G401 (cell line): ENCODE measurements around the gene MRC2. TPM values are rescaled to one million over a fixed set of nuclear protein-coding genes. Genes with fewer than 3 reads are reported as not detected.
A peak's percentile ranks its signal among the peaks of the same experiment; 100 is the strongest.
"Not testable (repeated sequence)": the region's sequence is repeated elsewhere in the genome, so short reads cannot be mapped to it uniquely, and the experiment has no call there.

Source experiments
- DNase-seq: peaks from one replicate; pipeline ENCODE4 v3.0.0-alpha.2; 2015; ENCODE audit warnings: low spot score
- in situ Hi-C: cut with HindIII; loops from 2 replicates; pipeline ENCODE4 v1.10.0; 2016; ENCODE audit warnings: low sequenced_read_pairs, mixed read lengths
- total RNA-seq: library from RNA; depleted of rRNA; stranded (reverse); fragments of >200 nt; shearing (Covaris generic); gene quantifications from 2 replicates; pipeline ENCODE4 v1.2.3, GENCODE V29; 2014

The MRC2 gene
- total RNA-seq, 1 experiment from 2014 or later = 54.0 TPM

DNA sequence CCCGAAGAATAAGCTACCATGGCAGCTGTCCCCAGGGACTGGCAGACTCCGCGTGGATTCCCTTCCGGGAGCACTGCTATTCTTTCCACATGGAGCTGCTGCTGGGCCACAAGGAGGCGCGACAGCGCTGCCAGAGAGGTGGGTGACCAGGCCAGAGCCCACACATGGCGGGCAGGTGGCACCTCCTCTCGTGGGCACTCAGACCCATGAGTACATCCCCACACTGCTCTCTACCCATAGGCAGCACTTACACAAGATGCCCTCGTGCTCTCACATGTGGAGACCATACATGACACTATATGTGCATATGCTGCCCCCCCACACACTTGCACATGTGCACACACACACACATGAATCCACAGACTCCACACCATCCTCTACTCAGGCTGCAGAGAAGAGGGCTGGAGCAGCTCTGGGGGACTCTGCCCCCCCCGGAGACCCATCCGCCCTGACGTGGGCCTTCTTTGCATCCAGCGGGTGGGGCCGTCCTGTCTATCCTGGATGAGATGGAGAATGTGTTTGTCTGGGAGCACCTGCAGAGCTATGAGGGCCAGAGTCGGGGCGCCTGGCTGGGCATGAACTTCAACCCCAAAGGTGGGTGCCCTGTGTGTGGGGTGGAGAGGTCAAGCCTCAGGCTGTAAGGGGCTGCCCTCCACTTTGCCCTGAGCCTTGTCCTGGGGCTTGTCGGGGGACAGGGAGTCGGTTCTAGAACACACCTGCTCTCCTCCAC lies 62.9 kb downstream of the MRC2 start:
- no peak for DNase-seq
- in situ Hi-C loops = no loop called here

DNA sequence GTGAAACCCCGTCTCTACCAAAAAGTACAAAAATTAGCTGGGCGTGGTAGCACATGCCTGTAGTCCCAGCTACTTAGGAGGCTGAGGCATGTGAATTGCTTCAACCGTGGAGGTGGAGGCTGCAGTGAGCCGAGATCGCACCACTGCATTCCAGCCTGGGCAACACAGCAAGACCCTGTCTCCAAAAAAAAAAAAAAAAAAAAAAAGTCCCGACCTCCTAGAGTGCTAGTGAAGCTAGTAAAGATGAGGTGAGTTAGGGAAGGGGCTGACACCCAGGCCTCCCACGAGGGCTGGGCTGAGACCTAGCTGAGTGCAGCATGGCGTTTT lies 64.1 kb downstream of the MRC2 start:
- in situ Hi-C loops, DNase-seq: not testable (repeated sequence)

DNA sequence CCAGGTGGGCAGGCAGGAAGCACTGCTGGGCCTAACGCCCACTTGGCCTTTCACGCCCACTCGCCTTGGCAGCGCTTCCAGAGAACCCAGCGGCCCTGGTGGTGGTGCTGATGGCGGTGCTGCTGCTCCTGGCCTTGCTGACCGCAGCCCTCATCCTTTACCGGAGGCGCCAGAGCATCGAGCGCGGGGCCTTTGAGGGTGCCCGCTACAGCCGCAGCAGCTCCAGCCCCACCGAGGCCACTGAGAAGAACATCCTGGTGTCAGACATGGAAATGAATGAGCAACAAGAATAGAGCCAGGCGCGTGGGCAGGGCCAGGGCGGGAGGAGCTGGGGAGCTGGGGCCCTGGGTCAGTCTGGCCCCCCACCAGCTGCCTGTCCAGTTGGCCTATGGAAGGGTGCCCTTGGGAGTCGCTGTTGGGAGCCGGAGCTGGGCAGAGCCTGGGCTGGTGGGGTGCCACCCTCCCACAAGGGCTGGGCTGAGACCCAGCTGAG lies 64.7 kb downstream of the MRC2 start:
- in situ Hi-C loops = no loop called here
- no peak for DNase-seq

DNA sequence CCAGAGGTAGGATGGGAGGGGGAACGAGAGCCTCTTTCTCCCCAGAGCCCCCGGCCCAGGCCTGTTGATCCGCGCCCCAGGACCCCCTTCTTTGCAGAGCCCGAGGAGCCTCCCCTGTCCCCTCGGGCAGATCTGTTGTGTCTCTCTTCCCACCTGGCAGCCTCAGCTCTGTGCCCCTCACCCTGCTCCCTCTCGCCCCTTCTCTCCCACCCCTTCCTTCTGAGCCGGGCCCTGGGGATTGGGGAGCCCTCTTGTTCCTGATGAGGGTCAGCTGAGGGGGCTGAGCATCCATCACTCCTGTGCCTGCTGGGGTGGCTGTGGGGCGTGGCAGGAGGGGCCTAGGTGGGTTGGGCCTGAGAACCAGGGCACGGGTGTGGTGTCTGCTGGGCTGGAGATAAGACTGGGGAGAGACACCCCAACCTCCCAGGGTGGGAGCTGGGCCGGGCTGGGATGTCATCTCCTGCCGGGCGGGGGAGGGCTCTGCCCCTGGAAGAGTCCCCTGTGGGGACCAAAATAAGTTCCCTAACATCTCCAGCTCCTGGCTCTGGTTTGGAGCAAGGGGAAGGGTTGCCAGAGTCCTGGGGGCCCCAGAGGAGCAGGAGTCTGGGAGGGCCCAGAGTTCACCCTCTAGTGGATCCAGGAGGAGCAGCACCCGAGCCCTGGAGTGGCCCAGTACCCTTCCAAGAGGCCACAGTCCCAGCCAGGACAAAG lies 65.4 kb downstream of the MRC2 start:
- DNase-seq = no peak
- in situ Hi-C loops = no loop called here

DNA sequence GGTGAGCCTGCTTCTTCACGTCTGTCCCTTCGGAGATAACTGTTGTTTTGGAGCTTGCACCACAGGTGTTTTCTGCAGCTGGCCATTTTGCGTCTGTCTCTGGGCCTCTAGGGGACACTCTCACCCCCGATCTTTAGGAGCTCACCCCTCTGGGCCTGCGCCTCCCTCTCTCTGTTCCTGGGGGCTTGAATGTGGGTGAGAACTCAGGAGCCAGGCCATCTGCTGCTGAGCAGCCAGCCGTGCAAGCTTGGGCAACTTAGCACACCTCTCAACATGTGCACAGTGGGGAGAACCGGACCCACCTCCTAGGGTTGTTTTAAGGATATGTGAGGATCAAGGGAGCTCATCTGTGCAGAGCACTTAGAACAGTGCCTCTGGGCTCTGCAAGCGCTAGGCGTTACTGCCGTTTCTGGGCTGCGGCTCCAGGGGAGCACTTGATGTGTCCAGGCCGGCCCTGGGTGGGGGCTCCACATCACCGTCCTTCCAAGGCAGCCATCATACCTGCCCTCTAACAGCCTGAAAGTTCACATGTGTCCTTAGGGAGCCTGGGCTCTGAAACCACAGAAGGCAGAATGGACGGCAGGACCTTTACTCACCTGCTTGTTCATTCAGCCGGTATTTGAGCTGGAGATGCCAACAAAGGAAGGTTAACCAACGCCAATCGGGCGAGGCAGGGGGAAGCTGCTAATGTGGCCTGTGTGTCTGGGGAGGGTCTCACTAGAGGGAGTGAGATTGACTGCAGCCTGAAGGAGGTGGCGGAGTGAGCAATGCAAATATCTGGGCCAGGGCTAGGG lies 66.3 kb downstream of the MRC2 start:
- in situ Hi-C loops = no loop called here

DNA sequence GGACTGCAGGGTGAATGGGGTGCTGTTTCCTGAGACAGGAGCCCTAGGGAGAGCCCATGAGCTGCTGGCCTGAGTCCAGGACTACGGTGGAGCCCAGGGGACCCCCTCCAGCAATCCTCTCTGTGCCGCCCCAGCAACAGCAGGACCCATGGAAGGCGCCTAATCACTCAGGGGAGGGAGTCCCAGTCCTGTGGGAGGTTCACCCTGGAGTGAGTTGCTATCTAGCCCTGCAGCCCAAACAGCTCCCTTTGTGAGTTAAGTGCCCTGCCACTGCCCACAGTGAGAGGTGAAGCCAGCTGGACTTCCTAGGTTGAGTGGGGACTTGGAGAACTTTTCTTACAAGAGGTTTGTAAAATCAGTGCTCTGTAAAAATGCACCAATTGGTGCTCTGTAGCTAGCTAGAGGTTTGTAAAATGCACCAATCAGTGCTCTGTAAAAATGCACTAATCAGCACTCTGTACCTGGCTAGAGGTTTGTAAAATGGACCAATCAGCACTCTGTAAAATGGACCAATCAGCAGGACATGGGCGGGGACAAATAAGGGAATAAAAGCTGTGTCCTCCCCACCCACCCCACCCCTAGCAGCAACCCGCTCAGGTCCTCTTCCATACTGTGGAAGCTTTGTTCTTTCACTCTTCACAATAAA lies 67.7 kb downstream of the MRC2 start:
- in situ Hi-C loops, DNase-seq: not testable (repeated sequence)

More for the DNA sequence above, 66.3 kb downstream of the MRC2 start:
- no peak for DNase-seq

DNA sequence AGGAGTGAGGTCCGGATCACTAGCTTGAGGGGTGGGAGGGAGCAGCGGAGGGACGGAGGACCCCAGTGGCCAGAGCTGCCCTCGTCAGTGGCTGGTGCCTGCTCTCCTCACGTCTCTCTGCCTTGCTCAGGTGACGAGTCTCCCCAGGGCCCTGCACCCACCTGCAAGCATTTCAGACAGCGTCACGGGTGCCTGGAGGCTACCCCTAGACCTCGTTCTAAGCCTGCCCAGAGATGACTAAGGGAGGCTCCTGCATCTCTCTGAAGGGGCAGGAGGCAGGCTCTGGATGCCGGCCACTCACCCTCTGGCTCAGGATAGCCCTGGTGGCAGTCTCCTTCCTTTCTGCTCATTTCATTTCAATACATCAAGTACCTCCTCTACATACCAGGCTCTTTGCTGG lies 68.8 kb downstream of the MRC2 start:
- in situ Hi-C loops = no loop called here

DNA sequence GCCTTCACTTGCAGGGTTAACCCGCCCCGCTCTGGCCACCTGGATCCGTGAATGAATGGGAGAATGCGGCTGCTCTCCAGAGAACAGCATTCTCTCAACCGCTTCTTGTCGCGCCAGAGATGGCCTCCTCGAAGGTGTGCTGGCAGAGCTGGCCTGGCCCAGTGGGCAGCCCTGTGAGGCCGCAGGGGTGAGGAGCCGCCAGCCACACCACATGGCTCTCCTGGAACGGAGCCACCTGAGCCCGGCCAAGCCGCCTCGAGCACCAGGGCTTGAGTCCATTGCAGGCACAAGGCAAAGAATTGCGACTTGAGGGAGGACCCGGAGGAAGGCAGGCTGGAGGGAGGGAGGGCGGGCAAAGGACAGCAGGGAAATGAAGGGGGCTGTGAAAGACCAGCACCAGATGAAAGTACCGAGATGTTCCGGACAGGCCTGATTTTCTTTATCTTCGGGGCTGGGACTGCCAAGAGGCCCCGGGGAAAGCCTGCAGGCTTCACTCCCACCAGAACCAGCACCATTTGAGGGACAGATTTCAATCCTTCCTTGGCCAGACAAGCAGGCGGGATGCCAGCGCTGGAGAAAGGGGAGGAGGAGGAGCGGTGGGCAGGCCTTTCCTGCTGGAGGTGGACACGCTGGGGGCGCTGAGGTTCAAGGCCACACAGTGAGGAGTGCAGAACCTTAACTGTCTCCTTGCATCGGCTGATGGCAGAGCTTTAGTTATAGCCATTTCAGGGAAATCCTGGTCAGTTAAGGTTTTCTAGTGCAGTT lies 69.4 kb downstream of the MRC2 start:
- peak; percentile 93 for DNase-seq
- in situ Hi-C loops = no loop called here

More for the DNA sequence above, 68.8 kb downstream of the MRC2 start:
- DNase-seq = no peak

DNA sequence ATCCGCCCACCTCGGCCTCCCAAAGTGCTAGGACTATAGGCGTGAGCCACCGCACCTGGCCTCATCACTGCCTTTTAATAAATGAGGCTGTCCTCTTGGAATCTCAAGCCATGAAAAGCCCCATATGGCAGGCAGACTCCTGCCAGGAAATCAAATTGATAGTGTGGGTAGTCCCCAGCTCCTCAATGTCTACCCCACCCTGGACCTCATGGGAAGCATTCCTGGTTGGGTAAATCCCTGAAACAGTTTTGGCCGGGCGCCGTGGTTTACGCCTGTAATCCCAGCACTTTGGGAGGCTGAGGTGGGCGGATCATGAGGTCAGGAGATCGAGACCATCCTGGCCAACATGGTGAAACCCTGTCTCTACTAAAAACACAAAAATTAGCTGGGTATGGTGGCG lies 71.0 kb downstream of the MRC2 start:
- in situ Hi-C loops = not testable (repeated sequence)

DNA sequence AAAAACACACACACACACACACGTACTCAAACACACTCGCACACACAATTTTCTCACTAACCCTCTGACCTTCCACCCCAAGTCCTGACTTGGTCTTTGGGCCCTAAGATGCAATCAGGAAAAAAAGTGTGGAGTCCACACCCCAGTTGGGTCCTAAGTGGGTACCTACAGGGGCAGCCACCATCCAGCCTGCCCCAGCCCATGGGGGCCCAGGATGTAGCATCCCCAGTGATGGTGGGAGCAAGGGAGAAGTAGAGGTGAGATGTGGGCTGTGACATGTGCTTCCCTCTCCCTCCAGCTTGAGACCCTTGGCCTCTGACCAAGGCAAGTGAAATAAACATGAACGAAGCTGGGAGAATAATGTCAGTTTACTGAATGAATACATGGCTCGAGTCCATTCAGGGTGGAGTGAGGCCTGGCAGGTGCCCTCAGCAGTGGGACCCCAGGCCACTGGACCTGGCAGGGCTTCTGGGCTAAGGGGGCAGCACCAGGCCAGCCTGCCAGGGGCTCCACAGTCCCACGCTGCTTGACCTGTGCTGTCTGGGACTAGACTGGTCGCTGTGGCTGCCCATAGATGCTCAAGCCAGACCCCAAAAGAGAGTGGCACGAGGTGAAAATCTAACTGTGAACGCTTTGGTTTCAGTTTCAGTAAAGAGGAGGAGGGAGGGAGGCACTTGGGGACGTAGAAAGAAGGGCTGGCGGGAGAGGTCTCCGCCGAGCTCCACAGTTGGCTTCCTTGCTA lies 73.7 kb downstream of the MRC2 start:
- DNase-seq = no peak
- in situ Hi-C loops = no loop called here

More for the DNA sequence above, 71.0 kb downstream of the MRC2 start:
- DNase-seq = peak; percentile 76

DNA sequence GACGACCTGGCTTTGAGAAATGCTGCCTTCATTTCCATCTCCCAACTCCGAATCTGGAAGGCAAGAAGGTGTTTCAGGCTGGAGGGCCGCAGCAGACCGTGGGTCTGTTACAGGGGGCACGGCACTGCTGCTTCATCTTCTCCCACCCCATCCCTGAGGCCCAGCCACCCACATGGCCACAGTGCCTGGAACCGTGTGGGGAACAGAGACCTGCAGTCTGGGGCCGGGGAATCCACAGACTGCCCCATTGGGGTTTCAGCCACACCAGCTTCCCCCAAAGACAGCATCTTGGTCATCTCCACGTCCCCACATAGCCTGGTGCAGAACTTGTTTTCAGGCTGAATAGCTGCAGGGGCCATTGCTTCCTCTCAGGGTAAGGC lies 74.2 kb downstream of the MRC2 start:
- in situ Hi-C loops = no loop called here
- DNase-seq = no peak

DNA sequence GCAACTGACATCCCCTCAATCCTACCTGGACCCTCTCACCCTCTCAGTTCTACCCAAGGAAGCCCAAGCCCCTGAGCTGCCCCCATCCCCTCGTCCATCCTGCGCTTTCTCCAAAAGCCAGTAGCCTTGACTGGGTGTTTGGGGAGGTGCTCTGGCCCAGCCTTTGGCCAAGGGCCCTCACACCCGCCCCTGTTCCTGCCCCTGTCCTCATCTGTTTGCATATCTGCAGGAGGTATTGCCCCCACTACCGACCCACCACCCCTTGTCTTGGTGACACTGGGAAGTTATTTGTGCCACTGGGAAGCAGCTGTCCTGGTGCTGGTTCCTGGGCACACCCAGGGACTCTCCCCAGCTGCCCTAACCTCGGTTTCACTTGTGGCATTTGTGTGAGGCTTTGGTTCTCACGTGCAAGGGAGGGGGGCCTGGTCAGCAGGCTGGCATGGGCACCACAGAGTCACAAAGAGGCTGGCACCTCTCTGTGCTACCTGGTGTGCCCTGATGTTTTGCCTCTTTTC lies 75.3 kb downstream of the MRC2 start:
- DNase-seq = no peak
- in situ Hi-C loops = no loop called here

DNA sequence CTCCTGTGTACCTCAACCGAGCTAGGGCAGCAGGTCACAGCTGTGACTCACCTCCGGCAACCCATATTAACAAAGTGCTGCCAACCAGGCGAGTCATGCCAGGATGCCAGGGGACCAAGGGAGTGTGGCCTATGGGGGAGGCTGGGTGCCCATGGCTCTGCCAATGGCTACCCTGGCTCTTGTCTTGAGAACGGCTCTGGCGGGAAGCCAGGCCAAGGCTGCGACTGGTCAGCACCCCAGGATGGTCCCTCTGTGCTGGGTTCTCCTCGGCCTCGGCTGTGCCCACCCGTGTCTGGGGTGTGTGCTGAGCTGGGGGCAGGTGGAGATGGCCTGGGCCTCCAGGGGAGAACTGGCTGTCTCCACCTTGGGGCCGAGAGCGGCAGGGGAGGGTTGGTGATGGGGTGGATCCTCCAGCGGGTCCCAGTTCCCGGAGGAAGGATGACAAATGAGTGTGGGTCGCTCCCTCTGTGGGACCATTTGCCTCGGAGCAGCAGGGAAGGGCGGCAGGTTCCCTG lies 75.8 kb downstream of the MRC2 start:
- DNase-seq = no peak
- in situ Hi-C loops = no loop called here

DNA sequence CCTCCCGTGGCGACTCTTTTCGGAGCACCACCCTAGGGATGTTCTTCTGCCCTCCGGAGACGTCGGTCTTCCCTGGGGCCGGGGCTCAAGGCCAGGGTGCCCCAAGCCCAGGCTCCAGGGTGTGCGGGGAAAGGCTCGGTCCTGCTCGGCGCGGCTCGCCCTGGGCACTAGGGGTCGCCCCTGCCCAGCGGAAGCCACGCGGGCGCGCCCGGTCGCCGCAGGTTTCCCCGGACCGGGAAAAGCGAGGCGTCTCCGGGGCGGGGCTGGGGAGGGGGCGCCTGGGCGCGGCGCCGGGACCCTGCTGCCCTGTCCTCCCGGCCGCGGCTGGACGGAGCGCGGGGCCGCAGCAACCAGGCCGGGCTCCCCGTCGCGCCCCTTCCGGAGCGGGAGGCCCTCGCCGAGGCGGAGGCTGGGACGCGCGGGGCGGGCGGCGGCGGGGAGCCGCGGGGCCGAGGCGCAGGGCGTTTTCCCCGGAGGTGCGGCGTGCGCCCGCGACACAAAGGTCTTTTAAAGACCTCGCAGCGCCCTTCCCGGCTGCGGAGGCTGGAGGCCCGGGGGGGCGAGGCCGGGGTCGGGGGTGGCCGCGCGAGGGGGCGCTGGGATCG lies 76.4 kb downstream of the MRC2 start:
- in situ Hi-C loops = no loop called here
- peak; percentile 30 for DNase-seq

DNA sequence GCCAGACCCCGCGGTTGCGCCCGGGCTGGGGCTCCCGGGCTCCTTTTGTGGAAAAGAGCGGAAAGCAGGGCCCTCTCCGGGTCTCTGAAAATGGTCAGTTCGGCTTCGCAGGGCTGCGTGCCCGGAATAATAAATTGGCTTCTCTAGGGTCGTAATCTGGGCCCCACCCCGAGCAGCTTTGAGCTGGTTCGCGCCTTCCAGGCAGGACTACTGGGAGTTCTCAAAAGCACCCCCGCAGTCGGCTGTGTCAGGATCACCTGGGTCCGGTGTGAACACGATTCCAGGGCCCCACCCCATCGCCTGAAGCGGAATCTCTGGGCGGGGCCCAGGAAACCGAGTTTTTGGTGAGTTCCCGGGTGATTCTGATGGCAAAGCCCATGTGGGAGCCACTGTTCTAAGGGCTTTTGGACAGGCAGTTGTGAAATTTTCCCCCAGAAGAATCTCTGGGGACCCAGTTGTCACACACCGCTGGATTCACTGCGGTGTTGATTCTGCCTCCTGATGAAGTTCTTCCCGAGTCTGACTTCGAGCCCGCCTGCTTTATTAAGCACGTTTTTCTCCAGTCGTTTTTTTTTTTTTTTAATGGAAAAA lies 77.0 kb downstream of the MRC2 start:
- in situ Hi-C loops = no loop called here
- no peak for DNase-seq

DNA sequence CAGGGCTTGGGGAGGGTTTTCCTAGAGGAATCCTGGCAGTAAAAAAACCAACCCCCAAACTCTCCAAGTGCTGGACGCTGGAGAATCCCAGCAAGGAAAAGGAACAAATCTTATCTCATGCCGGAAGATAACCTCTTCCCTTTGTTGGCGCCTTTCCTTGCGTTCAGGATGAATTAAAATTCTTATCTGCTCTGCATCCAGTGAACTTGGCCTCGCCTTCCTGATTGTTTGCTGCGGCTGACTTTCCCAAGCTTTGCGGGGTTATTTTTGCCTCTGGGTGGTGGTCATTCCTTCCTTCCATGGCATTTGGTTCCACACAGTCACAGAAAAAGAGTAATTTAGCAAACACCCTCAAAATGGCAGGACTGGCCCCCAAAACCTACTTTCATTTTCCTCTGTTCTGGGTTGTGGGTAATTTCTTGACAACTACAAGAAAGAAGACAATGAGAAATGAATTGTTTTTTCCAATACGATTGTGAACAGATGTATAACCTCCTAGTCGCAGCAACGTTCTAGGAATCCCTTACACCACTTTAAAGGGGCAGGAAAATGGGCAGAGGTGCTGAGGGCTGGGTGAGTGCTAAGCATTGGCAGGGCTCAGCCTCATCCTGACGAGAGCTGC lies 77.8 kb downstream of the MRC2 start:
- no peak for DNase-seq
- in situ Hi-C loops = no loop called here
